Immature natural killer cell (primary cell): ENCODE measurements around the gene MAML2. TPM values are rescaled to one million over a fixed set of nuclear protein-coding genes. Genes with fewer than 3 reads are reported as not detected.

Experiments
- DNase-seq, 3 donors: peaks; one replicate each; pipeline ENCODE4 v3.0.0; 2022; ENCODE audit warnings: mixed read lengths in 1 of 3
- H3K27ac Mint-ChIP-seq, 6 donors: one replicate each; pipeline ENCODE4 v1.8.0; 2020; ENCODE audit warnings: mixed read lengths in 6 of 6, mild to moderate bottlenecking in 5 of 6, inconsistent platforms in 4 of 6, moderate library complexity in 3 of 6
- H3K27me3 Mint-ChIP-seq, 3 donors: one replicate each; pipeline ENCODE4 v1.8.0; 2020 to 2021; ENCODE audit warnings: low read depth in 3 of 3, mild to moderate bottlenecking in 3 of 3, mixed read lengths in 3 of 3, moderate library complexity in 3 of 3, inconsistent platforms in 1 of 3
- H3K36me3 Mint-ChIP-seq, 3 donors: one replicate each; pipeline ENCODE4 v1.8.0; 2020; ENCODE audit warnings: mixed read lengths in 3 of 3, inconsistent platforms in 2 of 3, mild to moderate bottlenecking in 2 of 3
- H3K4me1 Mint-ChIP-seq, 2 donors: one replicate each; pipeline ENCODE4 v1.8.0; 2020; ENCODE audit warnings: inconsistent platforms in 2 of 2, mild to moderate bottlenecking in 2 of 2, mixed read lengths in 2 of 2, moderate library complexity in 1 of 2
- H3K4me3 Mint-ChIP-seq, 5 donors: one replicate each; pipeline ENCODE4 v1.8.0; 2020; ENCODE audit warnings: mild to moderate bottlenecking in 5 of 5, mixed read lengths in 5 of 5, inconsistent platforms in 3 of 5, moderate library complexity in 3 of 5
- H3K9me3 Mint-ChIP-seq, 6 donors: one replicate each; pipeline ENCODE4 v1.8.0; 2020; ENCODE audit warnings: mild to moderate bottlenecking in 6 of 6, mixed read lengths in 6 of 6, inconsistent platforms in 4 of 6, moderate library complexity in 3 of 6
- polyA plus RNA-seq, 3 donors: library from polyadenylated mRNA; unstranded; fragments of 300-500 nt; fragmentation: Illumina TruSeq; gene quantifications; one replicate each; pipeline ENCODE4 v1.2.3, GENCODE V29; 2021

MAML2 gene
- polyA plus RNA-seq, 3 donors from 2014 or later, result 0.26 to 4.5 (median 1.1) TPM

DNA sequence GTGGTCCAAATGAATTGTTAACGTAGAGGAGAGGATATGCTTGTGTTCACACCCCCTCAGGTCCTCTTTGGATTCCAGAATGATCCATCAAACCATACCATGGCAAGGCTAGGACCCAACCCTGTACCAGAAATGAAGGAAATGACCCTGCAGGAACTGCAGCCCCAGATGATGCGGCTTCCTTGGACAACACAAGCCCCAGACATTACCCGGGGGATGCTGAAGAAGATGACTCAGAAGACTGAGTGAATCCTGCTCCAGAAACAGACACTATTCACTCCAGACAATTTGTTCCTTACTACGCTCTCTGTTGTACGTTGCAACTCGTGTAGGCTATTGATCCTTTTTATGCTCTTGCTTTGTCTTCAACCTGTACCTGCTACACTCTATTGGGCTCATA is 403.9 kb downstream of the MAML2 start:
- Mint-ChIP-seq H3K27me3 (peaks cover 0 to 2% (median 2%) of the 10 kb centered on the region in 3 donors), H3K4me1 (no peaks in the 10 kb centered on the region), H3K9me3 (peaks cover 0 to 3% (median under 1%) of the 10 kb centered on the region in 6 donors), H3K36me3 (peaks cover 3 to 4% (median 3%) of the 10 kb centered on the region in 3 donors), H3K27ac (no peak overlapping the region), H3K4me3 (no peak overlapping the region)
- no peak for DNase-seq

GRCh38 chr11:95937358-95937757 is 405.6 kb downstream of the MAML2 start:
- H3K9me3 Mint-ChIP-seq, result peaks cover 0 to 3% (median 0%) of the 10 kb centered on the region in 6 donors
- peaks cover 0 to 2% (median 2%) of the 10 kb centered on the region in 3 donors for H3K27me3 Mint-ChIP-seq
- H3K4me3 Mint-ChIP-seq, result no peak overlapping the region
- no peak for DNase-seq
- H3K27ac Mint-ChIP-seq, result no peak overlapping the region
- H3K4me1 Mint-ChIP-seq, result no peaks in the 10 kb centered on the region
- H3K36me3 Mint-ChIP-seq, result no peaks in the 10 kb centered on the region

GRCh38 chr11:95933594-95933993 is 409.4 kb downstream of the MAML2 start:
- no peaks in the 10 kb centered on the region for H3K4me1 Mint-ChIP-seq
- H3K4me3 Mint-ChIP-seq, result no peak overlapping the region
- no peak for DNase-seq
- H3K27ac Mint-ChIP-seq, result no peak overlapping the region
- peaks cover 0 to 8% (median 0%) of the 10 kb centered on the region in 3 donors for H3K36me3 Mint-ChIP-seq
- H3K27me3 Mint-ChIP-seq, result peaks cover 0 to 2% (median 2%) of the 10 kb centered on the region in 3 donors
- peaks cover 8 to 25% (median 12%) of the 10 kb centered on the region in 6 donors for H3K9me3 Mint-ChIP-seq

DNA sequence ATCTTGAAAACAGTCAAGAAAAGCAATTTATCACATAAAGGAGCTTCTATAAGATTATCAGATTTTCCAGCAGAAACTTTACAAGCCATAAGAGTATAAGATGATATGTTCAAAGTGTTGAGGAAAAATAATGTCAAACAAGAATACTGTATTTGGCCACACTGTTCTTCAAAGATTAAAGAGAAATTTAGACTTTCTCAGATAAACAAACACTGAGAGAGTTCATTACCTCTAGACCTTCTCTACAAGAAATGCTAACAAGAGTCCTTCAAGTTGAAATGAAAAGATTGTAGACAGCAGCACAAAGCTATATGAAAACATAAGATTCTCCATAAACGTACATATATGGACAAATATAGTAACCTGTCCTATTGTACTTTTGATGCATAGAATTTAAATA is 411.1 kb downstream of the MAML2 start:
- Mint-ChIP-seq H3K27ac (no peak overlapping the region), H3K4me3 (no peak overlapping the region), H3K9me3 (peaks cover 8 to 25% (median 12%) of the 10 kb centered on the region in 6 donors), H3K4me1 (no peaks in the 10 kb centered on the region), H3K27me3 (peaks cover 0 to 8% (median 2%) of the 10 kb centered on the region in 3 donors), H3K36me3 (peaks cover 0 to 8% (median 0%) of the 10 kb centered on the region in 3 donors)
- no peak for DNase-seq

DNA sequence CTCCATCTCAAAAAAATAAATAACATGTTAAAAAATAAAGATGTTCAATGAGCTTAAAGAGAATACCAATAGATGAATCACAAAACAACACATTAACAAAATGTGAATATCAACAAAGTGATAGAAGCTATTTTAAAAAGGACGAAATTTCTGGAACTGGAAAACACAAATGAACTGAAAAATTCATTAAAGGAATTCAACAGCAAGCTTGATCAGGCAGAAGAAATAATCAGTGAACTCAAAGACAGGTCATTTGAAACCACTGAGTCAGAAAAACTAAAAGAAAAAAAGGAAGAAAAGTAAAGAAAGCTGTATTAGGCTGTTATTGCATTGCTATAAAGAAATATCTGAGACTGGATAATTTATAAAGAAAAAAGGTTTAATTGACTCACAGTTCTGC is 412.0 kb downstream of the MAML2 start:
- H3K36me3 Mint-ChIP-seq, result peaks cover 0 to 8% (median 0%) of the 10 kb centered on the region in 3 donors
- no peak for DNase-seq
- H3K27ac Mint-ChIP-seq, result no peak overlapping the region
- peaks cover 0 to 8% (median 2%) of the 10 kb centered on the region in 3 donors for H3K27me3 Mint-ChIP-seq
- no peak overlapping the region for H3K4me3 Mint-ChIP-seq
- no peaks in the 10 kb centered on the region for H3K4me1 Mint-ChIP-seq
- peaks cover 8 to 25% (median 12%) of the 10 kb centered on the region in 6 donors for H3K9me3 Mint-ChIP-seq

- DNase-seq, result no peak
- Mint-ChIP-seq H3K27ac (no peak overlapping the region), H3K36me3 (peaks cover 0 to 8% (median 0%) of the 10 kb centered on the region in 3 donors), H3K4me3 (no peak overlapping the region), H3K27me3 (peaks cover 0 to 8% (median 5%) of the 10 kb centered on the region in 3 donors), H3K4me1 (peaks cover 23 to 37% of the 10 kb centered on the region in 2 donors), H3K9me3 (peaks cover 8 to 16% (median 9%) of the 10 kb centered on the region in 6 donors)
Measured at GRCh38 chr11:95926726-95927125, 416.3 kb downstream of the MAML2 start.

Other genes starting within 250 kb of the MAML2 start
- gene CCDC82, start 46.7 kb upstream of the MAML2 start, polyA plus RNA-seq, result 10 to 100 TPM; 11.4 to 30.7 (median 20.9) TPM
- 1 to 10 TPM in 2 of 3 donors, not detected in 1; 1.2 to 2.7 TPM for gene JRKL, start 46.8 kb upstream of the MAML2 start, polyA plus RNA-seq